ENCODE measurements around the gene MYG1.

The MYG1 gene

DNA sequence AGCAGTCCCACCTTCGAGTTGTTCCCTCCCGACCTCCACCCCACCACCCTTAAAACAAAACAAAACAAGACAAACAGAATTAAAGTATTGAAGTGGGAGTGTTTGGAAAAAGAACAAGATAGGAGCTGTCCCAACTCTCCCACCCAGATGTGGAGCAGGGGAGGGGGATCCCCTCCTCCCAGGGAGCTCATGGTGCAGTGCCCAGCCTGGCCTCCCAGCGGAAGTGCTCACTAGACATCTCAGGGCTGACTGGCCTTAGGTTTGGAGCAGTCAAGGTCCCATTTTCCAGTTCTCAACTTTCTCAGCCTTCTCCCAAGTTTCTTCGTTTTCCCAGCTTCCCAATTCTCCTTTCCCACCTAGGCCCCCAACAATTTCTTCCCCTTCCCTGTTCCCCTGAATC lies 33.8 kb downstream of the MYG1 start:
- no peak overlapping the region for H3K4me2 ChIP-seq (ENCODE audit: low read length)

DNA sequence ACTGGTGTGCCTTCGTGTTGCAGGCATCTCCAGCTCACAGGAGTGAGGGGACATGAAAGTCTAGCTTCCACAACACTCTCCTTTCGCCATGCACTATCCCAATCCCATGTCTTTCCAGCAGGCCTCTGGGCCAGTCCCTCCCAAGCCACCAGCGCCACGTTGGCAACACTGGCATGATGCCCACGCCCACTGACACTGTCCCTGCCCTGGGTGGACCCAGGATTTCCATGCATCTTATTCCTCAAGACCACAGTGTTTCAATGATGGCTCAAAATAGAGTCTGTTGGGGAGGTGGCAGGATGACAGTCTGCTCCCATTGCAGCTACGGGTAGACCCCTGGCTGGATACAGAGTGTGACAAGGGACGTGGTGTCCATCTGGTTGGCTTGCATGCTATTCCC lies 34.4 kb downstream of the MYG1 start:
- H3K36me3 ChIP-seq (ENCODE audit: insufficient read depth, low read length), result no peaks in the 10 kb centered on the region
- H3K9me3 ChIP-seq (replicated peaks; ENCODE audit: low read length), result no peaks in the 10 kb centered on the region
- peaks cover 71% of the 10 kb centered on the region for H3K27me3 ChIP-seq (ENCODE audit: control insufficient read depth, insufficient read depth, low read length)
- no peaks in the 10 kb centered on the region for H3K4me1 ChIP-seq (ENCODE audit: control insufficient read depth, insufficient read depth, low read length)
- H3K4me3 ChIP-seq (ENCODE audit: low read length), result no peak overlapping the region
- no peak overlapping the region for H3K4me2 ChIP-seq (ENCODE audit: low read length)
- no peak overlapping the region for H3K9ac ChIP-seq (ENCODE audit: low read depth, low read length)

More for the DNA sequence above, 33.8 kb downstream of the MYG1 start:
- no peaks in the 10 kb centered on the region for H3K36me3 ChIP-seq (ENCODE audit: insufficient read depth, low read length)
- peaks cover 66% of the 10 kb centered on the region for H3K27me3 ChIP-seq (ENCODE audit: control insufficient read depth, insufficient read depth, low read length)
- no peaks in the 10 kb centered on the region for H3K9me3 ChIP-seq (replicated peaks; ENCODE audit: low read length)
- no peak overlapping the region for H3K9ac ChIP-seq (ENCODE audit: low read depth, low read length)
- no peaks in the 10 kb centered on the region for H3K4me1 ChIP-seq (ENCODE audit: control insufficient read depth, insufficient read depth, low read length)
- no peak overlapping the region for H3K4me3 ChIP-seq (ENCODE audit: low read length)

DNA sequence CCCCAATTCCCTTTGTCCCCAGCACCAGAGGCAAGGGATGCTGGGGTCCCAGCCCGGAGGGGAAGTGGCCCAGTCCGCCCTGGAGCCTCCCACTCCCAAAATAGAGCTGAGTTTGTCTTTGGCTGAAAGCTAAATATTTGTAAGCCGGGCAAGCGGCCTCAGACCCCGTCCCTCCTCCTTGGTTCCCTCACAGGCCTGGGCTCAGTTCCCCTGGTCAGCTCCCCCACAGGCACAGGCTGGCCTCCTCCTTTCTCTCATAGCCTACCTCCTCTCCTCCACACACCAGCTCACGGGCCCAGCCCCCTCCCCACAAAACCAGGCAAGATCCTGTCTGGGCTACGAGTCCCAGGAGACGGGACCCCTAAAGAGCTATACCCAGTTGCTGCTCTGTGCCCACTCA lies 35.3 kb downstream of the MYG1 start:
- H3K4me3 ChIP-seq (ENCODE audit: low read length), result no peak overlapping the region
- H3K9ac ChIP-seq (ENCODE audit: low read depth, low read length), result no peak overlapping the region
- no peaks in the 10 kb centered on the region for H3K36me3 ChIP-seq (ENCODE audit: insufficient read depth, low read length)
- H3K27me3 ChIP-seq (ENCODE audit: control insufficient read depth, insufficient read depth, low read length), result peaks cover 76% of the 10 kb centered on the region
- no peaks in the 10 kb centered on the region for H3K9me3 ChIP-seq (replicated peaks; ENCODE audit: low read length)
- no peak overlapping the region for H3K4me2 ChIP-seq (ENCODE audit: low read length)
- H3K4me1 ChIP-seq (ENCODE audit: control insufficient read depth, insufficient read depth, low read length), result no peaks in the 10 kb centered on the region

DNA sequence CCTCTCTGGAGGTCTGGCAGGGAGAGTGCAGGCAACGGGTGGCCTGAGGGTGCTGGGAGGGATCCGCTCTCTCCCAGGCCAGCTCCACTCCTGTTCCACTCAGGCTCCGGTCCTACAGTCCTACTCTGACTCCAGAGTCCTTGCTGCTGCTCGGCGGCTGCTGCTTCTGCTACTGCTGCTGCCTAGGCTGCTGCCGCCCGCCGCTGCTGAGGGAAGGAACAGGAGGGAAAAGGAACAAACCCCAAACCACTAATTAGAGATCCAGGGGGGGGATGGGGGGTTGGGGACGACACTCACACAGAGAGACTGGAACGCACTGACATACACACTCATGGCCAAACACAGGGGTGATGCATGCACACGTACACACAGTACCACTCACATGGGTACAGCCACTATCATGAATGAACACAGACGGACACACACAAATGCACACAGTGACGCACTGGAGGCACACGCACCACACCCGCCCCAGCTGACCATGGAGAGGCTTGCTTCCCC lies 36.7 kb downstream of the MYG1 start, which contains the start of gene SP7:
TSS of gene SP7 (minus strand) at position 174 of the 501 bp plus-strand sequence. CDS start 708 bp downstream, outside the sequence.
- no peaks in the 10 kb centered on the region for H3K4me1 ChIP-seq (ENCODE audit: control insufficient read depth, insufficient read depth, low read length)
- no peaks in the 10 kb centered on the region for H3K36me3 ChIP-seq (ENCODE audit: insufficient read depth, low read length)
- no peak within 1 kb of the TSS for H3K9ac ChIP-seq (ENCODE audit: low read depth, low read length)
- H3K27me3 ChIP-seq (ENCODE audit: control insufficient read depth, insufficient read depth, low read length), result peaks cover 80% of the 10 kb centered on the region
- no peak within 1 kb of the TSS for H3K4me2 ChIP-seq (ENCODE audit: low read length)
- no peak within 1 kb of the TSS for H3K4me3 ChIP-seq (ENCODE audit: low read length)
- H3K9me3 ChIP-seq (replicated peaks; ENCODE audit: low read length), result no peaks in the 10 kb centered on the region

DNA sequence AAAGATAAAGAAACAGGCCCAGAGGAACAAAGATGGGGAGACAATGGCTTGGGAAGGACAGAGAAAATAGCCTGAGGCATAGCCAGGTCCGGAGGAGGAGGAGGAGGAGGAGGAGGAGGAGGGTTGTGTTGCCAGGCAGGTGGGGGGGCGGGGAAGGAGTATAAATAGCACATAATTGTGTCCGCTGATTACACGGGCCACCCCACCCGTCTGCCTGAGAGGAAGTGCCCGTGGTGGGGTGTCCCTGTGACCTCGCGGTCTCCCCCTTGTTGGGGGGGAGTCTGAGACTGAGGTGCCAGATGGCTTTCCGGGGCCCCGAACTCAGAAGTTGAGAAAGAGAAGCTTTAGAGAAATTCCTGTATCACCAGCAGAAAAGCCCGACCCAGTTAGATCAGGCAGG lies 38.5 kb downstream of the MYG1 start:
- Histone ChIP-seq H3K9ac (ENCODE audit: low read depth, low read length) (no peak overlapping the region), H3K4me2 (ENCODE audit: low read length) (no peak overlapping the region), H3K4me1 (ENCODE audit: control insufficient read depth, insufficient read depth, low read length) (no peaks in the 10 kb centered on the region), H3K36me3 (ENCODE audit: insufficient read depth, low read length) (no peaks in the 10 kb centered on the region), H3K9me3 (replicated peaks; ENCODE audit: low read length) (no peaks in the 10 kb centered on the region), H3K27me3 (ENCODE audit: control insufficient read depth, insufficient read depth, low read length) (peaks cover 76% of the 10 kb centered on the region), H3K4me3 (ENCODE audit: low read length) (no peak overlapping the region)

DNA sequence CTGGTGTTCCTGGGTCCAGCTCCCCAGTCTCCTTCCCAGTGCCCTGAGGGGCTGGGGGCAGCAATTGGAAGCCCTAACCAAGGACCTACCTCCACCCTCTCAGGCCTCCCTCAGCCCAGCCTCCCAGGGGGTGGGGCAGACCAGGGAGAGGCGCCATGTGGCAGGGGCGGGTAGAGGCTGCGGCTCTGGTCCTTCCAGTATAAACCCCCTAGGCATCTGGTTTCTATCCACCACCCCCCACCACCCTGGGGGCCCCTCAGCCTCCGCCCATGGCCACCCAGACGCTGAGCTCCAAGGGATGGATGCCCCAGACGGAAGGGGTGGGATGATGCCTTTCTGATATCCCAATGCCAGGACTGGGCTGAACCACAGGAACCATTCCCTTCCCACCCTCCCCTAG lies 39.4 kb downstream of the MYG1 start:
- H3K4me3 ChIP-seq (ENCODE audit: low read length), result no peak overlapping the region
- H3K27me3 ChIP-seq (ENCODE audit: control insufficient read depth, insufficient read depth, low read length), result peaks cover 69% of the 10 kb centered on the region
- H3K9me3 ChIP-seq (replicated peaks; ENCODE audit: low read length), result no peaks in the 10 kb centered on the region
- no peak overlapping the region for H3K9ac ChIP-seq (ENCODE audit: low read depth, low read length)
- no peak overlapping the region for H3K4me2 ChIP-seq (ENCODE audit: low read length)
- no peaks in the 10 kb centered on the region for H3K4me1 ChIP-seq (ENCODE audit: control insufficient read depth, insufficient read depth, low read length)
- no peaks in the 10 kb centered on the region for H3K36me3 ChIP-seq (ENCODE audit: insufficient read depth, low read length)

DNA sequence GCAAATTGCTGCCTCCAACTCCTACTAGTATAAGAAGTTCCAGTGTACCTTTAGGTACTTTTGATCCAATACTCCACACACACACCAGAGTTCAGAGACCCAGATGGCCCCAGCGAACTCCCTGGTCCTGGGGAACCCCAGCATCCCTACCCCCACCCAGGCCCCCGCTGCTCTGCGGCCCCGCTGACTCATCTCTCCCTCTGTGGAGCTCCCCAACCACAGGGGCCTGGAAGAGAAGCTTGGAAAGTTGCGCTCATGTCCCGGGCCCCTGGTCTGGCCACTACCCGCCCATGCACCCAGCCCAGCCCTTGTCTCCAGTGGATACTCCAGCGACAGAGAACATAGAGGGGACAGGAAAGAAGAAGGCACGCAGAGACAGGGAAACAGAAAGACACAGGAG lies 40.9 kb downstream of the MYG1 start:
- Histone ChIP-seq H3K9me3 (replicated peaks; ENCODE audit: low read length) (no peaks in the 10 kb centered on the region), H3K4me1 (ENCODE audit: control insufficient read depth, insufficient read depth, low read length) (peaks cover 6% of the 10 kb centered on the region), H3K27me3 (ENCODE audit: control insufficient read depth, insufficient read depth, low read length) (peaks cover 55% of the 10 kb centered on the region), H3K36me3 (ENCODE audit: insufficient read depth, low read length) (no peaks in the 10 kb centered on the region), H3K4me3 (ENCODE audit: low read length) (no peak overlapping the region), H3K9ac (ENCODE audit: low read depth, low read length) (no peak overlapping the region), H3K4me2 (ENCODE audit: low read length) (no peak overlapping the region)

DNA sequence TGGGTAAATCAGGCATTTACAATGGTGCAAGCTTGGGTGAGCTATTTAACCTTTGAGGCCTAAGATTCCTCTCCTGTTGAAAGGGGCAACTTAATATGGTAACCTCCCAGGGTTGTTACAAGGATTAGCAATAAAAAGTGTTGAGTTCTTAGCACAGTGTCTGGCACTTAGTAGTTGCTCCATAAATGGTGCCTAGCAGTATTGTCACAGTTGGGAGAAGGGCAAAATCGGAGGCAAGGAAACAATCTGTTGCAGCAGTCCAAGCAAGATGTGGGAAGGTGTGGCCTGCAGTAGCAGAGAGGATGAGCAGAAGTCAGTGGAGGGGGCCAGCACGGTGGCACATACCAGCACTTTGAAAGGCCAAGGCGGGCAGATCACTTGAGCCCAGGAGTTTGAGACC lies 44.0 kb downstream of the MYG1 start:
- Histone ChIP-seq H3K4me3 (ENCODE audit: low read length) (no peak overlapping the region), H3K9ac (ENCODE audit: low read depth, low read length) (no peak overlapping the region), H3K36me3 (ENCODE audit: insufficient read depth, low read length) (no peaks in the 10 kb centered on the region), H3K4me1 (ENCODE audit: control insufficient read depth, insufficient read depth, low read length) (peaks cover 13% of the 10 kb centered on the region), H3K4me2 (ENCODE audit: low read length) (no peak overlapping the region), H3K27me3 (ENCODE audit: control insufficient read depth, insufficient read depth, low read length) (peaks cover 26% of the 10 kb centered on the region), H3K9me3 (replicated peaks; ENCODE audit: low read length) (no peaks in the 10 kb centered on the region)

DNA sequence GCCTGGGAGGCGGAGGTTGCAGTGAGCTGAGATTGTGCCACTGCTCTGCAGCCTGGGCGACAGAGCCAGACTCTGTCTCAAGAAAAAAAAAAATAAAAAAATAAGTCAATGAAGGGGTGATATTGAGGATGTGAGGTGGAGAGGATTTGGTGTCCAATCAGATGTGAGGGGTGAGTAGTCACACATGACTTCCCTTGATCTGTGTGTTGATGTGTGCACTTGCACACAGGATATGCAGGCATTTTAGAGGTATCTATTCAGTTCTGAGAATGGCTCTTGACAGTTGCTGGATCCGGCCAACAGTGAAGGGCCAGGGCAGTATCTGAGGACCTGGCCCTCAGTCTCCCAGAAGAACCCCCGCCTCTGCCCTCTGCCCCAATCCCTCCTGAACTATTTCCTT lies 44.5 kb downstream of the MYG1 start:
- Histone ChIP-seq H3K27me3 (ENCODE audit: control insufficient read depth, insufficient read depth, low read length) (peaks cover 21% of the 10 kb centered on the region), H3K4me1 (ENCODE audit: control insufficient read depth, insufficient read depth, low read length) (peaks cover 13% of the 10 kb centered on the region), H3K4me3 (ENCODE audit: low read length) (peak overlapping the region; percentile 76), H3K36me3 (ENCODE audit: insufficient read depth, low read length) (no peaks in the 10 kb centered on the region), H3K4me2 (ENCODE audit: low read length) (peak overlapping the region; percentile 93), H3K9me3 (replicated peaks; ENCODE audit: low read length) (no peaks in the 10 kb centered on the region), H3K9ac (ENCODE audit: low read depth, low read length) (peak overlapping the region; percentile 49)

DNA sequence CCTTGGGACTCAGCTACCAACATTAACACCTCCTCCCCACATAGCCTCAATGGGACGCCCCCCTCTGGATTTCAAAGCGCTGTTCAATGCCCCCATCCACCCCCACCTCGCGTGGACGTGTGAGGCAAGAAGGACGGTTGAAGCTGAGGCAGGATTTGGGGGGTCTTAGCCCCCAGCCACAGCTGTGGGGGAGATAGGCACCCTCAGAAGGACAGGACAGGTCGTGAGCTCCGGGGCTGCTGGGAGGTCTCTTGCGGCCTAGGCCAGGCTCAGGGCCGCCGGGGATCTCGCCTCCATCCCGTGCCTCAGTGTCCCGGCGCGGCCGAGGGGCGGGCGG lies 45.0 kb downstream of the MYG1 start:
- H3K27me3 ChIP-seq (ENCODE audit: control insufficient read depth, insufficient read depth, low read length), result peaks cover 17% of the 10 kb centered on the region
- peak overlapping the region; percentile 93 for H3K4me2 ChIP-seq (ENCODE audit: low read length)
- no peaks in the 10 kb centered on the region for H3K36me3 ChIP-seq (ENCODE audit: insufficient read depth, low read length)
- H3K4me3 ChIP-seq (ENCODE audit: low read length), result peak overlapping the region; percentile 76
- peaks cover 13% of the 10 kb centered on the region for H3K4me1 ChIP-seq (ENCODE audit: control insufficient read depth, insufficient read depth, low read length)
- H3K9ac ChIP-seq (ENCODE audit: low read depth, low read length), result peak overlapping the region; percentile 49
- H3K9me3 ChIP-seq (replicated peaks; ENCODE audit: low read length), result no peaks in the 10 kb centered on the region

DNA sequence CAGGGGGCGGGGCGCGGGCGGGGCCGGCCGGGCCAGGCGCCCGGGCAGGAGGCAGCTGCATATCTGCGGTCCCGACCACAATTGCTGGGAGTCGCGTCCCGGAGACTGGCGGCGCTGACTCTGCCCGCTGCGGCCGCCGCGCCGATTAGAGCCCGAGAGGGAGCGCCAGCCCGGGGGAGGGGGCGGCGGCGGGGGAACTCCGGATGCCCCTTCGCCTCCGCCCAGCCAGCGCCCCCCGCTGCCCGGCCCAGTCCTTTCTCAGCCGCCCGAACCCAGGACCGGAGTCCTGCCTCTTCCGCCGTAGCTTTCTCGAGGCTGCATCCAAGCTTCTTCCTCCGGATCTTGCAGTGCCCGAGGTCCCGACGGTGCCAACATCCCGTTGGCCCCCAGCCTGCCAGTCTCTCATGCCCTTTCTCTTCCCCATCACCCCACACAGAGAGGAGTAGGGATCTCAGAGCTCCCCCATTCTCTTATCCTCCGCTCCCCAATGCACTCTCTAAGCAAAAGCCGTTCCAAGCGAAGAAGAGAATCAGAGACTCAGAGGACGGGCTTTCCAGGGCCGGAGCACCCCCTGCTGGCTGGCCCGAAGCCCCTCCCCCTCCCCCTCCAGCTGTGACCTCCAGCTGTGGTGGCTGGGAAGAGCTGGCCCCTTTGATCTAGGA lies 45.5 kb downstream of the MYG1 start:
- Histone ChIP-seq H3K4me2 (ENCODE audit: low read length) (peak overlapping the region; percentile 93), H3K36me3 (ENCODE audit: insufficient read depth, low read length) (no peaks in the 10 kb centered on the region), H3K4me3 (ENCODE audit: low read length) (peak overlapping the region; percentile 76), H3K4me1 (ENCODE audit: control insufficient read depth, insufficient read depth, low read length) (peaks cover 13% of the 10 kb centered on the region), H3K9ac (ENCODE audit: low read depth, low read length) (peak overlapping the region; percentile 86), H3K9me3 (replicated peaks; ENCODE audit: low read length) (no peaks in the 10 kb centered on the region), H3K27me3 (ENCODE audit: control insufficient read depth, insufficient read depth, low read length) (peaks cover 13% of the 10 kb centered on the region)

DNA sequence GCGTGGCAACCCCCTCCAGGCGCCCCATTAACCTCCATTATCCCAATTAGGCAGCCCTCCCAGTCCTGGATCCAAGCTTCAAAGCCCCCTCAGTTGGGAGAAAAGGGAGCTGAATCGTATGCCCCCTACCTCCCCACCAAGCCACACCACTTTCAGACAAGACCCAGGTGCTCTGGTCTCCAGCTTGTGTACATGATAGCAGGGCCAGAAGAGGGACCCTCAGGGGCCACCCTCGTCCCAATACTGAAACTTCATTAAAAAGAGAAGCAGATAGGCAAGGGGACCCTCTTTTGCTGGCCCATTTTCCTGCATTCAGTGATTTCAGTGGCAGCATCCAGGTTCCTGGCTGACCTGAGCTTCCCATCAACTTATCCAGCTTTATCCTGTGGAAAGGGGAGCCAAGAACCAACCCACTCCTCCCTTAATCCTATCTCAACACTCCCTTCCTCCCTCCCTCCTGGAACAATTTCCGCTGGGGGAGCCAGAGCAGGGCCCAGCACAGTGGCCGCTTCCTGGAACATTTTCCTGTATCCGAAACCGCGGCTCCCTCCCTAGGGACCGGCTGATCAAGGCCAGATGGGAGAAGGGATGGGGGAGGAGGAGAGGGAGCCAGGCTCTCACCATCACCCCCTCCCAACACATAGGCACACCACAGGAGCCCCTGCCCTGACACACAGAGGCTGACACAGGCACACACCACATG lies 46.1 kb downstream of the MYG1 start:
- peaks cover 13% of the 10 kb centered on the region for H3K4me1 ChIP-seq (ENCODE audit: control insufficient read depth, insufficient read depth, low read length)
- peak overlapping the region; percentile 76 for H3K4me3 ChIP-seq (ENCODE audit: low read length)
- no peaks in the 10 kb centered on the region for H3K36me3 ChIP-seq (ENCODE audit: insufficient read depth, low read length)
- H3K9ac ChIP-seq (ENCODE audit: low read depth, low read length), result peak overlapping the region; percentile 86
- H3K9me3 ChIP-seq (replicated peaks; ENCODE audit: low read length), result no peaks in the 10 kb centered on the region
- H3K4me2 ChIP-seq (ENCODE audit: low read length), result peak overlapping the region; percentile 93
- peaks cover 9% of the 10 kb centered on the region for H3K27me3 ChIP-seq (ENCODE audit: control insufficient read depth, insufficient read depth, low read length)

Measured in skeletal muscle satellite cell (primary cell).